Ovary (tissue), 9 donors: Measurements from ENCODE around the gene ABCF3. TPM values are rescaled to one million over a fixed set of nuclear protein-coding genes. Genes with fewer than 3 reads are reported as not detected.

Experiments used
- DNase-seq, 5 donors: peaks; one replicate each; pipeline ENCODE4 v3.0.0-alpha.2; 2019 to 2020
- H3K27ac ChIP-seq, 2 donors: fragments of 200-600 bp; one replicate each; pipeline versions ENCODE4 v1.5.1 to v1.8.0; 2019 to 2022
- H3K27me3 ChIP-seq: fragments of 200-600 bp; one replicate; pipeline ENCODE4 v1.8.0; 2022
- H3K36me3 ChIP-seq: fragments of 200-600 bp; sonication (generic); one replicate; pipeline ENCODE4 v1.5.1; 2019
- H3K4me1 ChIP-seq: one replicate; pipeline ENCODE4 v1.8.1; 2013; ENCODE audit warnings: mild to moderate bottlenecking, moderate library complexity; ENCODE audit not compliant: insufficient read depth
- H3K4me3 ChIP-seq: fragments of 200-600 bp; sonication (generic); one replicate; pipeline ENCODE4 v1.5.1; 2017
- H3K9me3 ChIP-seq, 2 donors: fragments of 200-600 bp in 1 of 2; sonication (generic) in 1 of 2; one replicate each; pipeline versions ENCODE4 v1.5.1 to v1.8.1; 2013 to 2019; ENCODE audit warnings: mild to moderate bottlenecking in 1 of 2, moderate library complexity in 1 of 2
- EP300 ChIP-seq: sonication (generic); formaldehyde crosslinking; IDR thresholded peaks from one replicate; pipeline ENCODE4 v1.6.1; 2017; ENCODE audit warnings: antibody characterized with exemption
- POLR2A ChIP-seq: fragments of 450-650 bp; IDR thresholded peaks from one replicate; pipeline ENCODE4 v1.6.1; 2017; ENCODE audit warnings: antibody characterized with exemption, mild to moderate bottlenecking, moderate library complexity
- WGBS, 3 donors: extraction: QIAGEN DNeasy Blood & Tissue Kit in 1 of 3; methylation state at CpG; one replicate each; pipeline versions ENCODE4 v1.1.5 to v1.1.7; 2013 to 2017; 5-methylcytosine and 5-hydroxymethylcytosine counted together
- intact Hi-C, 4 donors: fragments of 100-400 bp; cut with DNase I; formaldehyde crosslinking; loops; one replicate each; pipeline versions ENCODE4 v1.11.0 to v1.15.1; 2022 to 2023
- polyA plus RNA-seq, 2 donors: library from polyadenylated mRNA; stranded (reverse); fragments of 200-250 nt in 1 of 2; fragments of 350-450 nt in 1 of 2; fragmentation: Illumina TruSeq in 1 of 2; extraction: RNeasy Lipid Tissue Mini Kit (QIAGEN cat#74804) in 1 of 2; gene quantifications; one replicate each; pipeline ENCODE4 v1.2.3, GENCODE V29; 2013 to 2014
- total RNA-seq, 7 donors: library from RNA; depleted of rRNA in 2 of 7; stranded (reverse); fragments of >200 nt in 2 of 7; fragmentation: NEBNext Ultra II Directional in 3 of 7; extraction: Animal tissue kit (Norgen Biotek cat#: 25700) in 3 of 7; gene quantifications; one replicate each; pipeline versions ENCODE4 v1.1.0 to v1.2.4, GENCODE V29; 2016 to 2023
- TF ChIP-seq, protein P1 (sequence below), 3 donors: fragments of 450-650 bp in 2 of 3; fragments of 200-600 bp in 1 of 3; IDR thresholded peaks; one replicate each; pipeline versions ENCODE4 v1.5.1 to v1.8.0; 2016 to 2022; ENCODE audit warnings: antibody characterized with exemption in 3 of 3, mild to moderate bottlenecking in 1 of 3
- donor health status: DM: no; HTN: no; CAD: no; lungs with moderate emphysema.
- donor health status: DM: no; HTN: no; CAD: no.
- donor health status: Bipolar disorder and iron deficiency.
- donor health status: DM: yes; HTN: yes; CAD: no.
- donor health status: DM: no; HTN: no; CAD: no.
- donor health status: DM: yes; HTN: yes; CAD: no.

Gene ABCF3
- total and polyA plus RNA-seq, 9 donors, result 30.2 to 82.0 (median 58.2) TPM

DNA sequence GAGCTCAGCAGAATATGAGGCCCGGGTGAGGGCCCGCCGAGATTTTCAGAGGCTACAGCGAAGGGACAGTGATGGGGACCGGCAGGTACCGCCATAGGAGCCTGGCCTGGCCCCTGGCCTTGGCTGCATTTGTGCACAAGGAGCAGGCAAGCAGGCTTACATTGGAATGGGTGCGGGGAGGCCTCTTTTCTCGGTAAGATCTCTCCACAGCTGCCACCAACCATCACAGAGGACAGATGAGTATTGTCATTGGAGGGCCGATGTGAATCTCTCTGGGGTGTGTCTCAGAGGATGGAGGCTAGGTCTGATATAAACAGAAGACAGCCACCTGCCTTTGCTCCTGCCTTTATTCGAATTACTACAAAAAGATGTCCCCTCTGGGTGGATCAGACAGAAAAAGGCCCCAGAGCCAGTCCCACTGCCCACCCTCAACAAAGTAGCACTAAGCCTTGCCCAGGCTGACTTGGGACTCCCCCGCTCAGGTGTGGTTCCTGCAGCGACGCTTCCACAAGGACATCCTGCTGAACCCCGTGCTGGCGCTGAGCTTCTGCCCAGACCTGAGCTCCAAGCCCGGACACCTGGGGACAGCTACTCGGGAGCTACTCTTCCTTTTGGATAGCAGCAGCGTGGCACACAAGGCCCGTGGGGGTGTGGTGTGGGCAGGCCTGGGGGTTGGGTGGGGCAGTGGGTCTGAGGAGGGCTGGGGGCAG, 48.8 kb downstream of the ABCF3 start:
- intact Hi-C loops, result loop anchor here in 1 of 4 donors (5.0 kb wide), 1 partner anchor 703 kb away; no protein-coding TSS in a partner anchor
- no peaks in the 10 kb centered on the region for H3K27me3 ChIP-seq
- WGBS, 3 donors, result 78 to 85% (median 79%) methylated on average over 18 to 19 of the region's 19 CpGs
- TF ChIP-seq EP300, result no peak
- TF ChIP-seq POLR2A, result no peak
- TF ChIP-seq, protein P1, sequence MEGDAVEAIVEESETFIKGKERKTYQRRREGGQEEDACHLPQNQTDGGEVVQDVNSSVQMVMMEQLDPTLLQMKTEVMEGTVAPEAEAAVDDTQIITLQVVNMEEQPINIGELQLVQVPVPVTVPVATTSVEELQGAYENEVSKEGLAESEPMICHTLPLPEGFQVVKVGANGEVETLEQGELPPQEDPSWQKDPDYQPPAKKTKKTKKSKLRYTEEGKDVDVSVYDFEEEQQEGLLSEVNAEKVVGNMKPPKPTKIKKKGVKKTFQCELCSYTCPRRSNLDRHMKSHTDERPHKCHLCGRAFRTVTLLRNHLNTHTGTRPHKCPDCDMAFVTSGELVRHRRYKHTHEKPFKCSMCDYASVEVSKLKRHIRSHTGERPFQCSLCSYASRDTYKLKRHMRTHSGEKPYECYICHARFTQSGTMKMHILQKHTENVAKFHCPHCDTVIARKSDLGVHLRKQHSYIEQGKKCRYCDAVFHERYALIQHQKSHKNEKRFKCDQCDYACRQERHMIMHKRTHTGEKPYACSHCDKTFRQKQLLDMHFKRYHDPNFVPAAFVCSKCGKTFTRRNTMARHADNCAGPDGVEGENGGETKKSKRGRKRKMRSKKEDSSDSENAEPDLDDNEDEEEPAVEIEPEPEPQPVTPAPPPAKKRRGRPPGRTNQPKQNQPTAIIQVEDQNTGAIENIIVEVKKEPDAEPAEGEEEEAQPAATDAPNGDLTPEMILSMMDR (IDR thresholded peaks at IDR 0.05), result no peak
- no peak for DNase-seq
- peaks cover 4% of the 10 kb centered on the region for H3K4me1 ChIP-seq
- H3K36me3 ChIP-seq, result no peaks in the 10 kb centered on the region
- no peaks in the 10 kb centered on the region for H3K9me3 ChIP-seq
- H3K27ac ChIP-seq, result no peak overlapping the region
- H3K4me3 ChIP-seq, result no peak overlapping the region

- DNase-seq, result no peak
- Histone ChIP-seq H3K9me3 (no peaks in the 10 kb centered on the region), H3K27me3 (no peaks in the 10 kb centered on the region), H3K4me1 (peaks cover 4% of the 10 kb centered on the region), H3K4me3 (no peak overlapping the region), H3K36me3 (no peaks in the 10 kb centered on the region), H3K27ac (no peak overlapping the region)
- WGBS, 3 donors, result 73 to 84% (median 80%) methylated on average over 4 of the region's 4 CpGs
- TF ChIP-seq, protein P1 (IDR thresholded peaks at IDR 0.05), result no peak
- TF ChIP-seq EP300 (no peak), POLR2A (no peak)
- intact Hi-C loops, result loop anchor here in 1 of 4 donors (5.0 kb wide), 1 partner anchor 703 kb away; no protein-coding TSS in a partner anchor
Measured at GRCh38 chr3:184235381-184236032, 49.5 kb downstream of the ABCF3 start.

DNA sequence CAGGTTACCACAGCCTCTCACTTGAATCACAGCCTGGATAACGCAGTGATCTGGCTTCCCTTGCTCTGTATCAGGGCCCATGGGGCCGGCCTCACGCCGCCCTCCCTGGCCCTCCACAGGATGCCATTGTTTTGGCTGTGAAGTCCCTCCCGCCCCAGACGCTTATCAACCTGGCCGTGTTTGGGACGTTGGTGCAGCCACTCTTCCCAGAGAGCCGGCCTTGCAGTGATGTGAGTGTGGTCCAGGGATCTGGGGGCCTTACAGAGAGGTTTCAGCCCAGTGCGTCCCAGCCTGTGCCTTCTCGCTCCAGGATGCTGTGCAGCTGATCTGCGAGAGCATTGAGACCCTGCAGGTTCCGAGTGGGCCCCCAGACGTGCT, 50.0 kb downstream of the ABCF3 start:
- TF ChIP-seq, protein P1 (IDR thresholded peaks at IDR 0.05), result no peak
- TF ChIP-seq EP300 (no peak), POLR2A (no peak)
- Histone ChIP-seq H3K4me1 (no peaks in the 10 kb centered on the region), H3K36me3 (no peaks in the 10 kb centered on the region), H3K27me3 (no peaks in the 10 kb centered on the region), H3K9me3 (no peaks in the 10 kb centered on the region), H3K4me3 (no peak overlapping the region), H3K27ac (no peak overlapping the region)
- intact Hi-C loops, result loop anchor here in 1 of 4 donors (5.0 kb wide), 1 partner anchor 704 kb away; no protein-coding TSS in a partner anchor
- 37 to 56% (median 51%) methylated on average over 14 of the region's 14 CpGs for WGBS, 3 donors
- DNase-seq, result no peak

DNA sequence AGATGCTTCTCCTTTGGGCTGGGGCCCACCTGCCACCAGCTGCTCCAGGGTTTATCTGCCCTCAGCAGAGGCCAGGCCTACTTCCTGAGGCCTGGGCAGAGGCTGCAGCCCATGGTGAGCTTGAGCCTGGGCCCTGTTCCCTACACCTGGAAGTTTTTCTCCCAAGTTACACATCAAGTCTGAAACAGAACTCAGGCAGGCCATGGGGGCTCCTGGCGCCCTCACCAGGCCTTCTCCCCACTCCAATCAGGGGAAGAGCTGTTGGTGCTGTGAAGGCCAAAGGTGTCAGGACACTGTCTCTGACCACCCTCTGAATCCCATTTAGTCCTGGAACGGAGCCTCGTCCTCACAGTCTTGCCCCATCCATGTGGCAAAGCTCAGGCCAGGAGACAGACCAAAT, 50.6 kb downstream of the ABCF3 start:
- Histone ChIP-seq H3K4me1 (peaks cover 5% of the 10 kb centered on the region), H3K9me3 (no peaks in the 10 kb centered on the region), H3K27me3 (no peaks in the 10 kb centered on the region), H3K27ac (no peak overlapping the region), H3K4me3 (no peak overlapping the region), H3K36me3 (no peaks in the 10 kb centered on the region)
- intact Hi-C loops, result loop anchor here in 1 of 4 donors (5.0 kb wide), 1 partner anchor 704 kb away; no protein-coding TSS in a partner anchor
- TF ChIP-seq POLR2A, result no peak
- TF ChIP-seq, protein P1 (IDR thresholded peaks at IDR 0.05), result no peak
- no peak for TF ChIP-seq EP300
- 67 to 90% (median 71%) methylated on average over 3 of the region's 3 CpGs for WGBS, 3 donors
- no peak for DNase-seq
